Right ventricle myocardium superior (tissue), 1 donor: ENCODE measurements around the gene GTF2H4. TPM values are rescaled to one million over a fixed set of nuclear protein-coding genes. Genes with fewer than 3 reads are reported as not detected.

ENCODE experiments used
- ATAC-seq: fragments of 200-7000 bp; cut with Tn5 transposase; one replicate; pipeline ENCODE4 v1.9.1; 2020; ENCODE audit warnings: mild to moderate bottlenecking; ENCODE audit not compliant: poor library complexity
- DNase-seq: peaks from one replicate; pipeline ENCODE4 v3.0.0-alpha.2; 2020
- intact Hi-C: fragments of 100-400 bp; cut with DNase I; formaldehyde crosslinking; loops from one replicate; pipeline ENCODE4 v1.11.2; 2022
- total RNA-seq: library from RNA; stranded (reverse); fragmentation: NEBNext Ultra II Directional; extraction: Animal tissue kit (Norgen Biotek cat#: 25700); gene quantifications from one replicate; pipeline ENCODE4 v1.2.1, GENCODE V29; 2021
- donor health status: DM: no; HTN: yes; CAD: no; lungs with severe emphysema.

Gene GTF2H4
- total RNA-seq, 1 donor from 2014 or later: 23.6 TPM

- DNase-seq (no peak), ATAC-seq (no peak)
- intact Hi-C loops: loop anchor here (5.0 to 10.0 kb wide), 2 partner anchors 139 to 207 kb away; partner anchors contain the start of genes DHX16, FLOT1 and IER3
Measured at GRCh38 chr6:30881392-30882203, 26.4 kb upstream of the GTF2H4 start.

GRCh38 chr6:30882204-30882758 is 25.7 kb upstream of the GTF2H4 start:
- ATAC-seq: no peak
- intact Hi-C loops: loop anchor here (5.0 to 10.0 kb wide), 2 partner anchors 140 to 207 kb away; partner anchors contain the start of genes DHX16, FLOT1 and IER3
- no peak for DNase-seq

GRCh38 chr6:30882759-30883684 is 25.0 kb upstream of the GTF2H4 start:
- DNase-seq (no peak), ATAC-seq (no peak)

GRCh38 chr6:30883685-30884520 is 24.1 kb upstream of the GTF2H4 start, which contains the start of gene DDR1:
TSS of gene DDR1 (plus strand) at chr6:30884519. CDS start at chr6:30888730, 4,211 bp downstream.
- intact Hi-C loops: loop anchor here (5.0 to 10.0 kb wide), 2 partner anchors 142 to 209 kb away; partner anchors contain the start of genes DHX16, FLOT1 and IER3
- ATAC-seq: peak; percentile 80

More at GRCh38 chr6:30882759-30883684, 25.0 kb upstream of the GTF2H4 start:
- intact Hi-C loops: loop anchor here (5.0 to 10.0 kb wide), 2 partner anchors 141 to 208 kb away; partner anchors contain the start of genes DHX16, FLOT1 and IER3

GRCh38 chr6:30884521-30885480 is 23.2 kb upstream of the GTF2H4 start:
- DNase-seq (peak; percentile 65), ATAC-seq (peak; percentile 61)
- intact Hi-C loops: loop anchor here (5.0 to 10.0 kb wide), 2 partner anchors 142 to 210 kb away; partner anchors contain the start of genes DHX16, FLOT1 and IER3

More at GRCh38 chr6:30883685-30884520, 24.1 kb upstream of the GTF2H4 start, which contains the start of gene DDR1:
- peak; percentile 84 for DNase-seq

- peak; percentile 18 for ATAC-seq
- no peak for DNase-seq
- intact Hi-C loops: loop anchor here (10.0 kb wide), 1 partner anchor 211 kb away; the partner anchor contains the start of gene DHX16
Measured at GRCh38 chr6:30885481-30885998, 22.5 kb upstream of the GTF2H4 start.

- ATAC-seq: peak; percentile 37
- DNase-seq: peak; percentile 59
- intact Hi-C loops: loop anchor here (10.0 kb wide), 1 partner anchor 211 kb away; the partner anchor contains the start of gene DHX16
Measured at GRCh38 chr6:30885999-30886896, 21.8 kb upstream of the GTF2H4 start.

- DNase-seq (no peak), ATAC-seq (no peak)
- intact Hi-C loops: loop anchor here (10.0 kb wide), 1 partner anchor 212 kb away; the partner anchor contains the start of gene DHX16
Measured at GRCh38 chr6:30886897-30887255, 21.1 kb upstream of the GTF2H4 start.

GRCh38 chr6:30887901-30888815 is 19.8 kb upstream of the GTF2H4 start:
- ATAC-seq (no peak), DNase-seq (no peak)
- intact Hi-C loops: loop anchor here (10.0 kb wide), 1 partner anchor 213 kb away; the partner anchor contains the start of gene DHX16

GRCh38 chr6:30888816-30889495 is 19.1 kb upstream of the GTF2H4 start:
- ATAC-seq: no peak
- intact Hi-C loops: loop anchor here (10.0 kb wide), 1 partner anchor 214 kb away; the partner anchor contains the start of gene DHX16
- no peak for DNase-seq

- DNase-seq: no peak
- no peak for ATAC-seq
- intact Hi-C loops: loop anchor here (10.0 kb wide), 1 partner anchor 215 kb away; the partner anchor contains the start of gene DHX16
Measured at GRCh38 chr6:30889496-30889885, 18.5 kb upstream of the GTF2H4 start.

GRCh38 chr6:30889921-30890645 is 17.9 kb upstream of the GTF2H4 start:
- ATAC-seq (no peak), DNase-seq (no peak)
- intact Hi-C loops: loop anchor here (10.0 kb wide), 1 partner anchor 215 kb away; the partner anchor contains the start of gene DHX16
